ENCODE measurements around the gene MT1A.

GRCh38 chr16:56604966-56605365 is 33.5 kb upstream of the MT1A start:
- TF ChIP-seq EZH2 (IDR thresholded peaks at IDR 0.05; ENCODE audit: borderline replicate concordance, low read depth, low read length, poor library complexity, severe bottlenecking) = no peak
- TF ChIP-seq CTCF (conservative IDR thresholded peaks at IDR 0.05; ENCODE audit: low read depth, low read length) = no peak
